CD4-positive, CD25-positive, alpha-beta regulatory T cell (primary cell): ENCODE results near the gene PLCL1. TPM values are rescaled to one million over a fixed set of nuclear protein-coding genes. Genes with fewer than 3 reads are reported as not detected.
"Not testable (repeated sequence)": the region's sequence is repeated elsewhere in the genome, so short reads cannot be mapped to it uniquely, and the experiment has no call there.

Experiments
- ATAC-seq, 2 donors: fragments of 150-1000 bp; cut with Tn5 transposase; one replicate each; pipeline ENCODE4 v1.10.0; 2021; ENCODE audit warnings: low read depth in 2 of 2, moderate number of reproducible peaks in 2 of 2, moderate library complexity in 1 of 2
- DNase-seq, 3 donors: peaks; one replicate each; pipeline versions ENCODE4 v3.0.0 to v3.0.0-alpha.2; 2012 to 2022; ENCODE audit warnings: mixed read lengths in 1 of 3
- H3K27ac ChIP-seq: one replicate; pipeline ENCODE4 v1.7.0; 2013; ENCODE audit warnings: mild to moderate bottlenecking, low read length; ENCODE audit not compliant: insufficient read depth, poor library complexity, severe bottlenecking
- H3K27me3 ChIP-seq: one replicate; pipeline ENCODE4 v1.7.0; 2013; ENCODE audit warnings: low read length; ENCODE audit not compliant: control insufficient read depth, insufficient read depth
- H3K36me3 ChIP-seq: one replicate; pipeline ENCODE4 v1.7.0; 2013; ENCODE audit warnings: mild to moderate bottlenecking, low read length, moderate library complexity; ENCODE audit not compliant: control insufficient read depth, insufficient read depth
- H3K4me1 ChIP-seq: 2 replicates; pipeline ENCODE4 v1.7.0; 2013; ENCODE audit warnings: mild to moderate bottlenecking, low read length; ENCODE audit not compliant: insufficient read depth, control insufficient read depth, poor library complexity, severe bottlenecking
- H3K4me3 ChIP-seq: one replicate; pipeline ENCODE4 v1.7.0; 2013; ENCODE audit warnings: low read depth, mild to moderate bottlenecking, low read length, moderate library complexity
- H3K9me3 ChIP-seq, 2 experiments: 1 replicate in 1 of 2; 2 replicates in 1 of 2; pipeline ENCODE4 v1.7.0; 2013; ENCODE audit warnings: low read length in 2 of 2, mild to moderate bottlenecking in 1 of 2, moderate library complexity in 1 of 2; ENCODE audit not compliant: control insufficient read depth in 2 of 2
- H3K27ac Mint-ChIP-seq, 3 donors: one replicate each; pipeline ENCODE4 v1.8.0; 2020 to 2022; ENCODE audit warnings: mild to moderate bottlenecking in 3 of 3, mixed read lengths in 3 of 3, moderate library complexity in 2 of 3
- H3K27me3 Mint-ChIP-seq: one replicate; pipeline ENCODE4 v1.8.0; 2022; ENCODE audit warnings: mild to moderate bottlenecking, mixed read lengths
- H3K36me3 Mint-ChIP-seq: one replicate; pipeline ENCODE4 v1.8.0; 2020; ENCODE audit warnings: mixed read lengths
- H3K4me1 Mint-ChIP-seq, 4 donors: one replicate each; pipeline ENCODE4 v1.8.0; 2020 to 2022; ENCODE audit warnings: mixed read lengths in 4 of 4, mild to moderate bottlenecking in 1 of 4
- H3K4me3 Mint-ChIP-seq, 4 donors: one replicate each; pipeline ENCODE4 v1.8.0; 2020 to 2022; ENCODE audit warnings: mild to moderate bottlenecking in 4 of 4, mixed read lengths in 4 of 4, moderate library complexity in 3 of 4
- H3K9me3 Mint-ChIP-seq, 7 donors: one replicate each; pipeline ENCODE4 v1.8.0; 2020 to 2022; ENCODE audit warnings: mixed read lengths in 7 of 7, mild to moderate bottlenecking in 3 of 7, moderate library complexity in 2 of 7
- polyA plus RNA-seq, 4 donors: library from polyadenylated mRNA; unstranded; fragments of 300-500 nt; fragmentation: Illumina TruSeq; gene quantifications; one replicate each; pipeline ENCODE4 v1.2.3, GENCODE V29; 2021
- total RNA-seq: library from RNA; stranded (reverse); gene quantifications from one replicate; pipeline ENCODE4 v1.2.3, GENCODE V29; 2022

Gene PLCL1
- total and polyA plus RNA-seq, 5 donors from 2014 or later = 17.3 to 37.8 (median 19.2) TPM

GRCh38 chr2:198178766-198179165 lies 374.4 kb downstream of the PLCL1 start:
- Mint-ChIP-seq H3K4me3 (no peak overlapping the region), H3K36me3 (no peaks in the 10 kb centered on the region), H3K27ac (no peak overlapping the region), H3K27me3 (peaks cover 22% of the 10 kb centered on the region), H3K9me3 (peaks cover 4 to 20% (median 15%) of the 10 kb centered on the region in 7 donors), H3K4me1 (no peaks in the 10 kb centered on the region)
- Histone ChIP-seq H3K4me3 (no peak overlapping the region), H3K27me3 (no peaks in the 10 kb centered on the region), H3K9me3 (peaks cover 0 to 12% of the 10 kb centered on the region in 2 experiments), H3K36me3 (no peaks in the 10 kb centered on the region), H3K4me1 (no peaks in the 10 kb centered on the region), H3K27ac (no peak overlapping the region)
- ATAC-seq (no peak), DNase-seq (no peak)

DNA sequence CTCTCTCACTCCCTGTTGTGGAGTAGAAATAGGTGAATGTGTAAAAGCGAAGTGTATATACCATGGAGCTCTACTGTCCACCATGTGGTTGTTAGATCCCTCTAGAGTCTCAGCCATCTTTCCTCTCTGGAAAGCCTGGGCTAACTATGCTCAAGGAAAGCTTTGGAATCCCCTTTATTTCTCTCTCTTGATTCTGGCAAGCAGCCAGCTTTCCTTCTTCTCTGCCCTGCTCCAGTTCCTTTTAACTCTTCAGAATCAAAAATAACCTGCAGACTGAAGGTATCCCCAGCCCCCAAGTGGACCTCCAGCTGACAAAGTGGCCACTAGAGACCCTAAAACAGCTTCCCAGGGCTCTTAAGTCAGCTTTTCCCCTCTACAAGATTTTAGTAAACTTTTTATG lies 381.9 kb downstream of the PLCL1 start:
- Histone ChIP-seq H3K4me1 (no peaks in the 10 kb centered on the region), H3K36me3 (no peaks in the 10 kb centered on the region), H3K4me3 (no peak overlapping the region), H3K27me3 (no peaks in the 10 kb centered on the region), H3K9me3 (no peaks in the 10 kb centered on the region), H3K27ac (no peak overlapping the region)
- Mint-ChIP-seq H3K4me1 (no peaks in the 10 kb centered on the region), H3K9me3 (peaks cover 0 to 10% (median 0%) of the 10 kb centered on the region in 7 donors), H3K27me3 (peaks cover 17% of the 10 kb centered on the region), H3K36me3 (no peaks in the 10 kb centered on the region), H3K27ac (no peak overlapping the region), H3K4me3 (no peak overlapping the region)
- ATAC-seq (no peak), DNase-seq (no peak)

DNA sequence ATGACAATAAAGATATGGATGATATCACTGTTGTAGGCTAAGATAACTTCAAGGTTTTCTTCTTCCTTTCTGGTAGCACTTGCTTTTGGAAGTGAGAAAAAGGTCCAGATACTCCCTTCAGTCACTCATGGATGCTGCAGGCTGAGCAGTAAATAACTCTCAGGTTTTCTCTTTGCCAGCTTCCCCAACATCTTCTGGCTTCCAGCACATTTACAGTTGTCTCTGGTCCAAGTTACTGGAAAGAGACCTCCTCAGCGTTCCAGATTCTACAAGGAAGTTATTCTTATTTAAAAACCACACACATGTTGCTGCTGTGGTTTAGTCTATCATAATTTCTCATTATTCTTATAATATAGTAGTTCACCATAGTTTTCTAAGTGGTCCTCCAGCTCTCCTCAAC lies 383.4 kb downstream of the PLCL1 start:
- no peak overlapping the region for H3K4me3 Mint-ChIP-seq
- no peak for ATAC-seq
- H3K4me1 ChIP-seq = no peaks in the 10 kb centered on the region
- no peak overlapping the region for H3K27ac ChIP-seq
- peaks cover 23% of the 10 kb centered on the region for H3K27me3 Mint-ChIP-seq
- no peaks in the 10 kb centered on the region for H3K27me3 ChIP-seq
- H3K4me3 ChIP-seq = no peak overlapping the region
- no peaks in the 10 kb centered on the region for H3K36me3 ChIP-seq
- H3K9me3 ChIP-seq = no peaks in the 10 kb centered on the region
- H3K9me3 Mint-ChIP-seq = peaks cover 0 to 10% (median 0%) of the 10 kb centered on the region in 7 donors
- H3K27ac Mint-ChIP-seq = no peak overlapping the region
- no peaks in the 10 kb centered on the region for H3K4me1 Mint-ChIP-seq
- DNase-seq = no peak
- no peaks in the 10 kb centered on the region for H3K36me3 Mint-ChIP-seq

DNA sequence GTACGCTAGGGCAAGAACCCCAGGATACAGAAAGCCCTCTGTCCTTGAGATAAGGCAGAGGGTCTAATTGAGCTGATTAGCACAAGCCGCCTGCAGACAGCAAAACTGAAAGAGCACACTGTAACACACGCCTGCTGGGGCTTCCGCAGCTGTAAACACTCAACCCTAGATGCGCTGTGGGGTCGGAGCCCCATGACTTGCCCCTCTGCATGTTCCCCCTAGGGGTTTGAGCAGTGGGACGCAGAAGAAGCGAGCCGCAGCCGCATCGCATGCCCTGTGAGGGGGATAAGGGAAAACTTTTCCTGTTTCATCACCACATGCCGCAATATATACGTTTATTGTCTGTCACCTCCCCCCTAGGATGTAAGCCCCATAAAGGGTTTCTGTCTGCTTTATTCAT lies 384.6 kb downstream of the PLCL1 start:
- peaks cover 0 to 10% (median 0%) of the 10 kb centered on the region in 7 donors for H3K9me3 Mint-ChIP-seq
- H3K4me3 Mint-ChIP-seq = no peak overlapping the region
- no peak for DNase-seq
- H3K36me3 Mint-ChIP-seq = no peaks in the 10 kb centered on the region
- no peak overlapping the region for H3K4me3 ChIP-seq
- H3K27ac Mint-ChIP-seq = no peak overlapping the region
- no peak overlapping the region for H3K27ac ChIP-seq
- no peaks in the 10 kb centered on the region for H3K4me1 ChIP-seq
- H3K27me3 Mint-ChIP-seq = peaks cover 18% of the 10 kb centered on the region
- H3K27me3 ChIP-seq = no peaks in the 10 kb centered on the region
- no peaks in the 10 kb centered on the region for H3K9me3 ChIP-seq
- no peak for ATAC-seq
- H3K4me1 Mint-ChIP-seq = no peaks in the 10 kb centered on the region
- H3K36me3 ChIP-seq = no peaks in the 10 kb centered on the region

- Mint-ChIP-seq H3K4me1 (no peaks in the 10 kb centered on the region), H3K36me3 (peaks cover 8% of the 10 kb centered on the region), H3K27ac (no peak overlapping the region), H3K4me3 (no peak overlapping the region), H3K9me3 (peaks cover 0 to 8% (median 5%) of the 10 kb centered on the region in 7 donors), H3K27me3 (peaks cover 31% of the 10 kb centered on the region)
- DNase-seq = no peak
- no peaks in the 10 kb centered on the region for H3K36me3 ChIP-seq
- H3K4me3 ChIP-seq = no peak overlapping the region
- H3K27me3 ChIP-seq = no peaks in the 10 kb centered on the region
- H3K27ac ChIP-seq = no peak overlapping the region
- no peaks in the 10 kb centered on the region for H3K9me3 ChIP-seq
- H3K4me1 ChIP-seq = no peaks in the 10 kb centered on the region
- ATAC-seq = no peak
Observed at GRCh38 chr2:198191651-198192050, 387.3 kb downstream of the PLCL1 start.

GRCh38 chr2:198196556-198196955 lies 392.2 kb downstream of the PLCL1 start:
- H3K27me3 Mint-ChIP-seq = peaks cover 24% of the 10 kb centered on the region
- H3K9me3 ChIP-seq, H3K36me3 Mint-ChIP-seq, H3K4me1 ChIP-seq, H3K27ac ChIP-seq, DNase-seq, H3K4me3 Mint-ChIP-seq, H3K4me3 ChIP-seq, H3K36me3 ChIP-seq, H3K27ac Mint-ChIP-seq, ATAC-seq, H3K27me3 ChIP-seq, H3K4me1 Mint-ChIP-seq: not testable (repeated sequence)
- peaks cover 0 to 14% (median 6%) of the 10 kb centered on the region in 7 donors for H3K9me3 Mint-ChIP-seq

Other genes starting within 250 kb of the PLCL1 start
- not detected for gene RFTN2, start 129.0 kb upstream of the PLCL1 start, total RNA-seq
- under 1 TPM; 0.06 to 0.21 (median 0.14) TPM for gene RFTN2, start 129.0 kb upstream of the PLCL1 start, polyA plus RNA-seq
- gene MARS2, start 99.2 kb upstream of the PLCL1 start, total RNA-seq = 13.6 TPM
- 10 to 100 TPM; 10.6 to 16.1 (median 12.4) TPM for gene MARS2, start 99.2 kb upstream of the PLCL1 start, polyA plus RNA-seq
- not detected for gene BOLL, start 19.3 kb upstream of the PLCL1 start, total RNA-seq
- under 1 TPM in 1 of 4 donors, not detected in 3; 0.06 TPM for gene BOLL, start 19.3 kb upstream of the PLCL1 start, polyA plus RNA-seq